HUES64 (cell line): ENCODE measurements around the gene GGA1.
"Not testable (repeated sequence)": the region's sequence is repeated elsewhere in the genome, so short reads cannot be mapped to it uniquely, and the experiment has no call there.

Experiments used
- H3K27ac ChIP-seq: 2 replicates; pipeline ENCODE4 v1.7.0; 2013; ENCODE audit warnings: low read depth, low read length, inconsistent platforms
- H3K27me3 ChIP-seq: 2 replicates; pipeline ENCODE4 v1.6.1; 2013; ENCODE audit warnings: mild to moderate bottlenecking, low read length; ENCODE audit not compliant: insufficient read depth
- H3K36me3 ChIP-seq: 2 replicates; pipeline ENCODE4 v1.6.1; 2013; ENCODE audit warnings: mild to moderate bottlenecking, low read length; ENCODE audit not compliant: insufficient read depth
- H3K4me1 ChIP-seq: 2 replicates; pipeline ENCODE4 v1.6.1; 2013; ENCODE audit warnings: mild to moderate bottlenecking, low read length, moderate library complexity; ENCODE audit not compliant: insufficient read depth
- H3K4me3 ChIP-seq: 2 replicates; pipeline ENCODE4 v1.5.1; 2013; ENCODE audit warnings: mild to moderate bottlenecking, low read length, moderate library complexity
- H3K9ac ChIP-seq: 2 replicates; pipeline ENCODE4 v1.6.1; 2013; ENCODE audit warnings: mild to moderate bottlenecking, low read depth, low read length
- H3K9me3 ChIP-seq: 2 replicates; pipeline ENCODE4 v1.6.1; 2013; ENCODE audit warnings: low read depth, low read length; ENCODE audit not compliant: insufficient read depth
- WGBS: fragments of 150-250, 120-280 bp; methylation state at CpG from one replicate; pipeline ENCODE4 v1.1.7; 2013; ENCODE audit warnings: missing lambda C conversion rate; 5-methylcytosine and 5-hydroxymethylcytosine counted together

The GGA1 gene

DNA sequence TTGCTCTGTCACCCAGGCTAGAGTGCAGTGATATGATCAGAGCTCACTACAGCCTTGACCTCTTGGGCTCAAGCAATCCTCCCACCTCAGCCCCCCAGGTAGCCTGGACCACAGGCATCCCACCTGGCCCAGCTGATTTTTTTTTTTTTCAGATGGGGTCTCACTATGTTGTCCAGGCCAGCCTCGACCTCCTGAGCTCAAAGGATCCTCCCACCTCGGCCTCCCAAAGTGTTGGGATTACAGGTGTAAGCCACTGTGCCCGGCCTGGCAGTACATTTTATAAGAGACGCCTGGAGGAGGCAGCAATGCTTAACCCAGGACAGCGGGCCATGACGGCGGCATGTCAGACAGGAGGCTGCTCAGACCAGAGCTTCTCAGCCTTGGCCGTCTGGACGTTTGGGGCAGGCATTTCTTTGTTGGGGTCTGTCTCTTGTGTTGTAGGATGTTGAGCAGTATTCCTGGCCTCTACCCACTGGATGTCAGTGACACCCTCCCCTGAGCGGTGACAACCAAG lies 33.1 kb upstream of the GGA1 start:
- WGBS, result 96% methylated on average over 10 of the region's 10 CpGs
- no peaks in the 10 kb centered on the region for H3K27me3 ChIP-seq
- no peaks in the 10 kb centered on the region for H3K9me3 ChIP-seq
- no peaks in the 10 kb centered on the region for H3K36me3 ChIP-seq
- H3K4me3 ChIP-seq, result no peak overlapping the region
- no peak overlapping the region for H3K9ac ChIP-seq
- H3K27ac ChIP-seq, result no peak overlapping the region
- H3K4me1 ChIP-seq, result no peaks in the 10 kb centered on the region

DNA sequence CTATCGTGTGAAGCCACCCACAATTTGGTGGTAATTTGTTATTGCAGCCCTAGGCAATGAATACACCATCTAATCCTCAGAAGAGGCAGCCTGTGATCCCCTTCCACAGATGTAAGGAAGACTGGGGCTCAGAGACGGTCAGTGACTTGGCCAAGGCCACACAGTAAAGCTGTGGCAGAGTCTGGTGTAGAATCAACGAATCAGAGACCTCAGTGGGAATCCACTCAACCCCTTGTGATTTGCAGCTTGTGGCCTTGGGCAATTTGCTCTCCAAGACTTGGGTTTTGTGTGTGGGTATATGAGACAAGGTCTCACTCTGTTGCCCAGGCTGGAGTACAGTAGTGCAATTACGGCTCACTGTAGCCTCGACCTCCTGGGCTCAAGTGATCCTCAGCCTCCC lies 30.6 kb upstream of the GGA1 start:
- no peaks in the 10 kb centered on the region for H3K9me3 ChIP-seq
- no peaks in the 10 kb centered on the region for H3K27me3 ChIP-seq
- no peak overlapping the region for H3K4me3 ChIP-seq
- no peak overlapping the region for H3K9ac ChIP-seq
- no peaks in the 10 kb centered on the region for H3K4me1 ChIP-seq
- no peaks in the 10 kb centered on the region for H3K36me3 ChIP-seq
- no peak overlapping the region for H3K27ac ChIP-seq
- WGBS, result 88% methylated on average over 5 of the region's 5 CpGs

DNA sequence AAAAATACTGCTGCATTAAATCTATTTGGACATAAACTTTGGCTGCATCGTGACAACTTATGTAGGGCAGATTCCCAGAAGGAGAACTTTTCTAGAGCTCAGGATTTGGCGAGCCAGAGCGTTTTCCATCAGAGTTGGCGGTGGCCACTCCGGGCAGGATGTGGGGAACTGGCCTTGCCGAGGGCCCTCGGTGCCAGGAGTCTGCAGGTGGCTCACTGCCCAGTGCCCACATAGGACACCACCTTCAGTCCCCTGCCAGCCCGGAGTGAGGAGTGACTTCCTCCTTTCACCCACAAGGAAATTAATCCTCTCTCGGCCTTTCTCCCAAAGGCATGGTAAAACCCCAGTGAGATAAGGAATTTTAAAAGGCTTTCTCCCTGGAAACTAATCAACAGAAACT lies 27.1 kb upstream of the GGA1 start:
- no peaks in the 10 kb centered on the region for H3K36me3 ChIP-seq
- H3K9ac ChIP-seq, result no peak overlapping the region
- no peaks in the 10 kb centered on the region for H3K27me3 ChIP-seq
- no peak overlapping the region for H3K4me3 ChIP-seq
- WGBS, result 92% methylated on average over 9 of the region's 9 CpGs
- H3K27ac ChIP-seq, result no peak overlapping the region
- H3K9me3 ChIP-seq, result no peaks in the 10 kb centered on the region
- H3K4me1 ChIP-seq, result peaks cover 3% of the 10 kb centered on the region; the same call in 1 of the 2 replicates

DNA sequence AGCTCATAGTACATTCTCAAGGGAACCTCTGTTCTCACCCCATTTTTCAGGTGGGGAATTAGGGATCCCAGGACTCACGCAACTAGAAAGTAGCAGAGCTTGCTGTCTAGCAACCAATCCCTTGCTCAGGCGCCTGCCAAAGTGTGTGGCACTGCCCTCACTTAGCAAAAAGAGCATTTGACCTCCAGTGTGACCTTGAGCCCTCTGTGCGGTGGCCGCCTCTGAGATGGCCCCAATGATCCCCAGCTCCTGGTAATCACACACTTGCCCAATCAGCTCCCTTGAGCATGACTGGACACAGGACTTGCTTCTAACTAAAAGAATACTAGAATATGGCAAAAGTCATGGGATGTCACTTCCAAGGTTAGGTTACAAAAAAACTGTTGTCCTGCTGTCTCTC lies 26.1 kb upstream of the GGA1 start:
- Histone ChIP-seq H3K9ac (no peak overlapping the region), H3K27me3 (no peaks in the 10 kb centered on the region), H3K36me3 (no peaks in the 10 kb centered on the region), H3K4me3 (no peak overlapping the region), H3K27ac (no peak overlapping the region), H3K9me3 (no peaks in the 10 kb centered on the region), H3K4me1 (peaks cover 3% of the 10 kb centered on the region; the same call in 1 of the 2 replicates)
- WGBS, result 92% methylated on average over 4 of the region's 4 CpGs

DNA sequence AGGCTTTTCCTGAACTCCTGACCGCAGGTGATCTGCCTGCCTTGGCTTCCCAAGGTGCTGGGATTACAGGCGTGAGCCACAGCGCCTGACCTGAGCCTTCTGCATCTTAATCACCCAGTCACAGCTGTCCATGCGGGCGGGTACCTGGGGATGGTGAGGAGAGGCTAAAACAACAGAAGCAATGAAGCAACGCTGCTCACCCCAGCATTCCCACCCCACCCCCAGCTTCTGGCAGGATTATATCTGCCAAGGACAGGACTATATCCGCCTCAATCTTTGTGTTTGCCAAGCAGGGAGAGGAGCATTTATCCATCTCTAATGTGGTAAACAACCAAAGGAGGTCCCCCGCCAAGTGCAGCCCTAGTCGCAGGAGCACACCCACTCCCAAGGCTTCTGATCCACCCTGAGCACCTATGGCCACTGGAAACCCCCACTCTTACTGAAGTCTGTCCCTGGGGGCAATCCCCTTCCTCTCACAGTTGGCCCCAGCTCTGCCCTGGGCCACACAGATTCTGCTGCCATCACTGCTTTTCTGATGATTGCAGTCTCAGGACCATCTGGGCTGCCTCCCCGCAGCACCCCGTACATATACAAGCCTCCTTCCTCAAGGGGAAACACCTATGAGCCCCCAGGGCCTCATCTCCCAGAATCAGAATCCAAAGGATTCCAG lies 20.0 kb upstream of the GGA1 start:
- H3K36me3 ChIP-seq, result no peaks in the 10 kb centered on the region
- WGBS, result 81% methylated on average over 11 of the region's 11 CpGs
- no peaks in the 10 kb centered on the region for H3K9me3 ChIP-seq
- peaks cover 3% of the 10 kb centered on the region; the same call in 1 of the 2 replicates for H3K4me1 ChIP-seq
- no peaks in the 10 kb centered on the region for H3K27me3 ChIP-seq
- H3K27ac ChIP-seq, result no peak overlapping the region
- no peak overlapping the region for H3K9ac ChIP-seq
- no peak overlapping the region for H3K4me3 ChIP-seq

DNA sequence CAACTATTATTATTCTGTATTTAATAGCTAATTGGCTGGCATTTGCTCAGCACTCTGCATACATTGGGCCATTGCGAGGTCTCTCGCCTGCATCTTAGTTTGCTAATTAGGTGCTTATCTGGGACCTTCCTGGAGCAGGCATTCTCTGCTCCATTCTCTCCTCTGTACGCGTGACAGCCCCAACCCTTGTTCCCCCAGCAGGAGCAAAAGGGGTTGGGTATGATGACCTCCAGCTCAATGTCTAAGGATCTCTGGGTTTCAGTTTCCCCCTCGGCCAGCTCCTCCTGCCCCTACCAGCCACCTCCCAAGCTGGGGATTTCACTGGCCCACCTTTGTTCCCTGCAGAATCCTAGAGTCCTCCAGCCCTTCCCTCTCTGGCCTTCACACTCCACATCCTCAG lies 19.0 kb upstream of the GGA1 start:
- Histone ChIP-seq H3K27ac (no peak overlapping the region), H3K4me1 (peaks cover 3% of the 10 kb centered on the region; the same call in 1 of the 2 replicates), H3K36me3 (no peaks in the 10 kb centered on the region), H3K4me3 (no peak overlapping the region), H3K9ac (no peak overlapping the region), H3K27me3 (no peaks in the 10 kb centered on the region), H3K9me3 (no peaks in the 10 kb centered on the region)
- WGBS, result 77% methylated on average over 5 of the region's 5 CpGs

DNA sequence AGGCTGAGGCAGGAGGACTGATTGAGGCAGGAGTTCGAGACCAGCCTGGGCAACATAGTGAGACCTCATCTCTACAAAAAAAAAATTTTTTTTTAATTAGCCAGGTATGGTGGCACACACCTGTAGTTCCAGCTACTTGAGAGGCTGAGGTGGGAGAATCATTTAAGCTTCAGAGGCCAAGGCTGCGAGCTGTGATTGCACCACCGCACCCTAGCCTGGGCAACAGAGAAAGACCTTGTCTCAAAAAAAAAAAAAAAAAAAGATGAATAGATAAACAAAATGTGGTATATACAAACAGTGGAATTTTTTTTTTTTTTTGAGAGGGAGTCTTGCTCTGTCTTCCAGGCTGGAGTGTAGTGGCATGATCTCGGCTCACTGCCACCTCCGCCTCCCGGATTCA lies 17.6 kb upstream of the GGA1 start:
- not testable (repeated sequence) for H3K27me3 ChIP-seq, H3K4me3 ChIP-seq, H3K27ac ChIP-seq, H3K36me3 ChIP-seq, H3K9me3 ChIP-seq, H3K9ac ChIP-seq, H3K4me1 ChIP-seq
- WGBS, result over 99% methylated on average over 6 of the region's 6 CpGs

DNA sequence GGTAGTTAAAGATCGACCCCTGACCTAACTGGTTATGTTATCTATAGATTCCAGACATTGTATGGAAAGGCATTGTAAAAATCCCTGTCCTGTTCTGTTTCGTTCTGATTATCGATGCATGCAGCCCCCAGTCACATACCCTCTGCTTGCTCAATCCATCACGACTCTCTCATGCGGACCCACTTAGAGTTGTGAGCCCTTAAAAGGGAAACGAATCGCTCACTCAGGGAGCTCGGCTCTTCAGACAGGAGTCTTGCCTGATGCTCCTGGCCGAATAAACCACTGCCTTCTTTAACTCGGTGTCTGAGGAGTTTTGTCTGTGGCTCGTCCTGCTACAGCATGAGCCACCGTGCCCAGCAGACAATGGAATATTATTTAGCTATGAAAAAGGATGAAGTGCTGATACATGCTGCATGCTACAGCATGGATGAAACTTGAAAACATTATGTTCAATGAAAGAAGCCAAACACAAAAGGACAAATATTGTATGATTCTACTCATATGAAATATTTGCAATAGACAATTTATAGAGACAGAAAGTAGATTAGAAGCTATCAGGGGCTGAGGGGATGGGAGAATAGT lies 16.7 kb upstream of the GGA1 start:
- no peak overlapping the region for H3K4me3 ChIP-seq
- H3K4me1 ChIP-seq, result no peaks in the 10 kb centered on the region
- WGBS, result 88% methylated on average over 11 of the region's 12 CpGs

DNA sequence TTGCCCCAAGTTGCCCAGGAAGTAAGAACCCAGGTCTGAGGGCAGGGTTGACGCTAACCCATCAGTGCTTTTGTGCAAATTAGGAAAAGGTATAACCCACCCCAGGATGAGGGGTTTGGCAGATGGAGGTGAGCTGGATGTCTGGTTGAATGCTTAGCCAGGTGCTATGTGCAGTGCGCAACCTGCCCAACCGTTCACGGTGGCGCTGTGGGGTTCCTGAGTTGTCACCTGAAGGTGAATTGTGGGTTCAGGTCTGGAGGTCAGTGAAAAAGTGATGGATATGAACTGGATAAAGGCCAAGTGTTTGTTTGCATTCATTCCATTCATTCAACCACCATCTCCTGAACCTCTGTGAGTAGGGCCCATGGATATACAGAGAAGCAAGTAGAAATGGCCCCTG lies 14.4 kb upstream of the GGA1 start:
- H3K9me3 ChIP-seq, result no peaks in the 10 kb centered on the region
- H3K9ac ChIP-seq, result no peak overlapping the region
- no peak overlapping the region for H3K27ac ChIP-seq
- no peaks in the 10 kb centered on the region for H3K36me3 ChIP-seq
- no peaks in the 10 kb centered on the region for H3K4me1 ChIP-seq
- 86% methylated on average over 5 of the region's 5 CpGs for WGBS
- no peaks in the 10 kb centered on the region for H3K27me3 ChIP-seq
- H3K4me3 ChIP-seq, result no peak overlapping the region

More for the DNA sequence above, 16.7 kb upstream of the GGA1 start:
- Histone ChIP-seq H3K27ac (no peak overlapping the region), H3K36me3 (no peaks in the 10 kb centered on the region), H3K9ac (no peak overlapping the region), H3K27me3 (no peaks in the 10 kb centered on the region), H3K9me3 (no peaks in the 10 kb centered on the region)

DNA sequence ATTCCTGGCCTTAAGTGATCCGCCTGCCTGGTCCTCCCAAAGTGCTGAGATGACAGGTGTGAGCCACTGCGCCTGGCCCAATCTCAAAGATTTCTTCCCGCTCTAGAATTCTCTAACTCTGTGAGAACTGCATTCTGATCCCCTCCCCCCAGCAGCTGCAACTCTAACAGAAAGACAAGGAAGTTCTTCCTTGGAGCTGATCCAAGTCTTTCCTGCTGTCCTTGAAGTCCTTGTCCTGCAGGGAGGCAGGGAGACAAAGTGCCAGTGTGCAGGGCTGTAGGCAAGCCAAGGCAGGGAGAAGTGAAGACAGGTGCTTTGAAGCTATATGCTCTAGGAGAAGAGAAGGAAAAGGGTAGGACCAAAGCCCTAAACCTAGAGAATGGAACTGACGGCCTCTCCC lies 9.5 kb upstream of the GGA1 start:
- Histone ChIP-seq H3K27ac (no peak overlapping the region), H3K27me3 (no peaks in the 10 kb centered on the region), H3K9me3 (no peaks in the 10 kb centered on the region), H3K4me1 (peaks cover 10% of the 10 kb centered on the region), H3K36me3 (no peaks in the 10 kb centered on the region), H3K9ac (no peak overlapping the region), H3K4me3 (no peak overlapping the region)
- WGBS, result 91% methylated on average over 4 of the region's 4 CpGs

DNA sequence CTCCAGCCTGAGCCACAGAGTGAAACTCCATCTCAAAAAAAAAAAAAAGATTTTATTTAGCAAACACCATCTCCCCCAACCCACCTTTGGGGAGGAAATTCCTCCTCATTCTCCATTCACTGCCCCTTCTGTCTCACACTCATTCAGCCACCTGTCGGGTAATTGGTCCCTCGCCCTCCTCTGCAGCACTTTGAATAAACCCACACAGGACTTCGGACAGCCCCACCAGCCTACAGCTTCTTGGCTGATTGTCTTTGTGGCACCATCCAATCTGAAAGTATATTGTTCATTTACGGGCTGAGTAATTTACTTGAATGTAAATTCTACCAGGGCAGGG lies 7.5 kb upstream of the GGA1 start:
- Histone ChIP-seq H3K4me1 (peaks cover 10% of the 10 kb centered on the region), H3K9me3 (no peaks in the 10 kb centered on the region), H3K9ac (peak overlapping the region; percentile 7; the same call in 1 of the 2 replicates), H3K36me3 (no peaks in the 10 kb centered on the region), H3K27me3 (no peaks in the 10 kb centered on the region), H3K27ac (peak overlapping the region; percentile 33; the same call in 1 of the 2 replicates), H3K4me3 (peak overlapping the region; percentile 19)
- WGBS, result 75% methylated on average over 4 of the region's 4 CpGs
